ENCODE data around the gene CHMP4B. TPM values are rescaled to one million over a fixed set of nuclear protein-coding genes. Genes with fewer than 3 reads are reported as not detected.

CHMP4B gene
- polyA plus RNA-seq, 2 of the 4 experiments (the other 2 are of a cell fraction), result 81.3 to 104 TPM

DNA sequence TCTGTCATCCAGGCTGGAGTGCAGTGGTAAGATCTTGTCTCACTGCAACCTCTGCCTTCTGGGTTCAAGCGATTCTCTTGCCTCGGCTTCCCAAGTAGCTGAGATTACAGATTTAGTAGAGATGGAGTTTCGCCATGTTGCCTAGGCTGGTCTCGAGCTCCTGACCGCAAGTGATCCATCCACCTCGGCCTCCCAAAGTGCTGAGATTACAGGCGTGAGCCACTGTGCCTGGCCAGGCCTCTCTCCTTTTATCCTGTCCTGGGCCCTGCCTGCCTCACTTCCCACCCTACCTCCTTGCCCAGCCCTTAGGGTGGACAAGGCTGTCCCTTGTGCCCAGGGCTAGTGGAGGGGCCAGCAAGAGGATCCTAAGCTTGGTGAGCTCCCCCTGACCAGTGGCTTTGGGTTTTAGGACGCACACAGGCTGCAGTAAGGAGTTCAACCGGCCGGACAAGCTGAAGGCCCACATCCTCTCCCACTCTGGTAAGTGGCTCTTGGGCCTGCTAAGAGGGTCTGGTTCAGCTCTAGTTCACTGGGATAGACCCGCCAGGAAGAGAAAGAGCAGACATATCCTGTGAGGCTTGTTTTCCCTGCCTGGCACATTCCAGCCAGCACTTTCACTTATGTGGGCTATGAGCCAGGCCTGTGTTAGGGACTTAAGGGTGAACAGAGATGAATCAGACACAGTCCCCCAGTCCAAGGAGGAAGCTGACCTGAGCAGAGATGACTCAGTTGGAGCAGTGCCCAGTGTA, 21.9 kb upstream of the CHMP4B start (continued):
- TF ChIP-seq CTCF (IDR thresholded peaks at IDR 0.05) (no peak), EHF (CRISPR knock-in tag; IDR thresholded peaks at IDR 0.05) (no peak)

- WGBS (ENCODE audit: missing lambda C conversion rate), result 19% methylated on average over 5 of the region's 5 CpGs
- POLR2A ChIA-PET, result interaction anchor here (0.9 to 1.2 kb wide), 3 partner anchors 22 to 300 kb away, joined by 3 to 4 read pairs (median 3); partner anchors contain the start of genes CBFA2T2 and RALY
- H3K4me2 ChIP-seq, result peak overlapping the region; percentile 62
- DNase-seq (ENCODE audit: low read depth in 1 of 2, low spot score in 1 of 2), result no peak
- no peak for FAIRE-seq
- ATAC-seq, result no peak
- no peaks in the 10 kb centered on the region for H3K9me3 ChIP-seq
- H3K4me3 ChIP-seq, result no peak overlapping the region
- CTCF ChIA-PET, result interaction anchor here (0.6 to 1.3 kb wide), 5 partner anchors 55 to 411 kb away, joined by 3 to 8 read pairs (median 4); partner anchors contain the start of gene ZNF341
- H3K27ac ChIP-seq, result peak overlapping the region; percentile 60 to 84
- H3K4me1 ChIP-seq, result peaks cover 27% of the 10 kb centered on the region
- no peak for TF ChIP-seq HOXB13 (CRISPR knock-in tag; IDR thresholded peaks at IDR 0.05; ENCODE audit: low read depth)
- TF ChIP-seq POLR2AphosphoS2 (conservative IDR thresholded peaks at IDR 0.05; ENCODE audit: low read length), result no peak
- 0 out of 5 replicates have a peak, but pooled peaks of 1 of the 2 experiments have one; percentile 6 for TF ChIP-seq JUN (IDR thresholded peaks at IDR 0.05)
- no peak for TF ChIP-seq RCOR1 (IDR thresholded peaks at IDR 0.05; ENCODE audit: low read depth, low read length)
Measured at GRCh38 chr20:33789858-33790182, 21.3 kb upstream of the CHMP4B start.

DNA sequence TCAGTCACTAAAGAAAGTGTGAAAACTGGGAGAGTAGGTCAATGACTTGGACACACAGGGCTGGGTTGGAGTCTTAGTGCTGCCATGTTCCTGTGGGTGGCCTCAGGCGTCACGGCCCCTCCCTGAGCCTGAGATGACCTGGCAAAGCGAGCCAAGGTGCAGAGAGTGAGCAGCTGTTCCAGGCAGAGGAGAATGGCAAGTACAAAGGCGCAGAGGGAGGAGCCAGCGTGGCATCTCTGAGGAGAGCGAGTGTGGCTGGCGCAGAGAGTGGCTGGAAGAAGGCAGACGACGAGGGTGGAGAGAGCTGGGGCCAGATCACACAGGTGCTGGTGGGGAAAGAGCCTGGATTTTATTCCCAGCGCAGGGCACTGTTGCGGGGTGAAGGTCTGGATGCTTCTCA, 20.6 kb upstream of the CHMP4B start:
- no peak for TF ChIP-seq FOXS1 (CRISPR knock-in tag; IDR thresholded peaks at IDR 0.05)
- TF ChIP-seq, protein P1, sequence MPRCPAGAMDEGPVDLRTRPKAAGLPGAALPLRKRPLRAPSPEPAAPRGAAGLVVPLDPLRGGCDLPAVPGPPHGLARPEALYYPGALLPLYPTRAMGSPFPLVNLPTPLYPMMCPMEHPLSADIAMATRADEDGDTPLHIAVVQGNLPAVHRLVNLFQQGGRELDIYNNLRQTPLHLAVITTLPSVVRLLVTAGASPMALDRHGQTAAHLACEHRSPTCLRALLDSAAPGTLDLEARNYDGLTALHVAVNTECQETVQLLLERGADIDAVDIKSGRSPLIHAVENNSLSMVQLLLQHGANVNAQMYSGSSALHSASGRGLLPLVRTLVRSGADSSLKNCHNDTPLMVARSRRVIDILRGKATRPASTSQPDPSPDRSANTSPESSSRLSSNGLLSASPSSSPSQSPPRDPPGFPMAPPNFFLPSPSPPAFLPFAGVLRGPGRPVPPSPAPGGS (IDR thresholded peaks at IDR 0.05), result no peak
- no peak for TF ChIP-seq RAD21 (conservative IDR thresholded peaks at IDR 0.05 in 1 of 2, IDR thresholded peaks at IDR 0.05 in 1 of 2)
- no peak for TF ChIP-seq NPAS2 (CRISPR knock-in tag; IDR thresholded peaks at IDR 0.05; ENCODE audit: borderline replicate concordance)
- TF ChIP-seq JUN (IDR thresholded peaks at IDR 0.05), result no peak
- no peak for TF ChIP-seq CTCF (IDR thresholded peaks at IDR 0.05)
- no peak for TF ChIP-seq E2F6 (IDR thresholded peaks at IDR 0.05; ENCODE audit: borderline replicate concordance, low read depth)
- TF ChIP-seq NFE2L2 (conservative IDR thresholded peaks at IDR 0.05; ENCODE audit: low read length), result no peak
- TF ChIP-seq CBX8 (IDR thresholded peaks at IDR 0.05), result no peak
- TF ChIP-seq, protein P2, sequence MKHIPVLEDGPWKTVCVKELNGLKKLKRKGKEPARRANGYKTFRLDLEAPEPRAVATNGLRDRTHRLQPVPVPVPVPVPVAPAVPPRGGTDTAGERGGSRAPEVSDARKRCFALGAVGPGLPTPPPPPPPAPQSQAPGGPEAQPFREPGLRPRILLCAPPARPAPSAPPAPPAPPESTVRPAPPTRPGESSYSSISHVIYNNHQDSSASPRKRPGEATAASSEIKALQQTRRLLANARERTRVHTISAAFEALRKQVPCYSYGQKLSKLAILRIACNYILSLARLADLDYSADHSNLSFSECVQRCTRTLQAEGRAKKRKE (CRISPR knock-in tag; IDR thresholded peaks at IDR 0.05; ENCODE audit: low read depth), result no peak
- TF ChIP-seq NR3C1 (IDR thresholded peaks at IDR 0.05), result no peak
- TF ChIP-seq HOXB13 (CRISPR knock-in tag; IDR thresholded peaks at IDR 0.05; ENCODE audit: low read depth), result no peak
- TF ChIP-seq RFX5 (IDR thresholded peaks at IDR 0.05), result no peak
- CTCF ChIA-PET, result interaction anchor here (1.0 to 2.5 kb wide), 4 partner anchors 10 to 339 kb away, joined by 3 to 18 read pairs (median 4); no protein-coding TSS in a partner anchor
- WGBS (ENCODE audit: missing lambda C conversion rate), result 73% methylated on average over 11 of the region's 11 CpGs
- H3K27ac ChIP-seq, result peak overlapping the region; percentile 60 to 84
- no peaks in the 10 kb centered on the region for H3K9me3 ChIP-seq
- peak overlapping the region; percentile 62 for H3K4me2 ChIP-seq
- FAIRE-seq, result no peak
- POLR2A ChIA-PET, result interaction anchor here (0.6 kb wide), 1 partner anchor 58 kb away, joined by 3 read pairs; no protein-coding TSS in a partner anchor
- H3K4me1 ChIP-seq, result peaks cover 27% of the 10 kb centered on the region
- DNase-seq (ENCODE audit: low read depth in 1 of 2, low spot score in 1 of 2), result no peak
- H3K4me3 ChIP-seq, result no peak overlapping the region
- peak; percentile 7 to 12; a peak in 2 of 6 replicates for ATAC-seq
